ENCODE measurements around the gene AP3B1. TPM values are rescaled to one million over a fixed set of nuclear protein-coding genes. Genes with fewer than 3 reads are reported as not detected.

Gene AP3B1
- total RNA-seq, 2 experiments from 2014 or later: 32.5 to 39.5 TPM

DNA sequence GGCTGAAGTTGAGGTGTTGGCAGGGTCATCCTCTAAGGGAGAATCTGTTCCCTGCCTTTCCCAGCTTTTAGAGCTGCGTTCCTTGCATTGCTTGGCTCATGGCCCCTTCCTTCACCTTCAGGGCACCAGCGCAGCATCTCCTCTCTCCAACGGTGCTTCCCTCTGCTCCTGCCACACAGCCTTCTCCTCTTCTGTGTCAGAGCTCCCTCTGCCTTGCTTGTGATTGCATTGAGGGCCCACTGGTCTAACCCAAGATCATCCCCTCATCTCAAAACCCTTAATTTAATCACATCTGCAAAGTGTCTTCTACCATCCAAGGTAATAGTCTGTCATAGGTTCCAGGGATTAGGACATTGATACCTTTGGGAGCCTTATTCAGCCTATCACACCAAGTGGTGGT, 312.7 kb downstream of the AP3B1 start:
- CTCF ChIA-PET (ENCODE audit: unreplicated experiment): no interaction called here
- Histone ChIP-seq H3K4me1 (ENCODE audit: insufficient read depth, low read length, poor library complexity, severe bottlenecking) (no peaks in the 10 kb centered on the region), H3K27ac (ENCODE audit: low read depth, low read length, poor library complexity, severe bottlenecking) (no peak overlapping the region), H3K4me2 (ENCODE audit: low read length) (no peak overlapping the region), H4K20me1 (ENCODE audit: insufficient read depth, low read length) (no peaks in the 10 kb centered on the region), H3K79me2 (ENCODE audit: insufficient read depth, low read depth, low read length) (no peaks in the 10 kb centered on the region), H2AFZ (ENCODE audit: low read length) (no peak overlapping the region), H3K36me3 (ENCODE audit: insufficient read depth, low read length) (no peaks in the 10 kb centered on the region), H3K4me3 (ENCODE audit: low read depth, low read length, poor library complexity, severe bottlenecking) (no peak overlapping the region), H3K9me3 (ENCODE audit: low read length) (no peaks in the 10 kb centered on the region), H3K9me2 (ENCODE audit: insufficient read depth, low read length) (no peaks in the 10 kb centered on the region)
- intact Hi-C loops (cut with micrococcal nuclease; ENCODE audit: unreplicated experiment): no loop called here
- BruUV-seq (replicated peaks): no TSS peak
- DNase-seq (ENCODE audit: low spot score): no peak
- POLR2A ChIA-PET: no interaction called here
- TF ChIP-seq EZH2phosphoT487 (IDR thresholded peaks at IDR 0.05; ENCODE audit: borderline replicate concordance, low read depth, low read length): no peak
- TF ChIP-seq, protein P1, sequence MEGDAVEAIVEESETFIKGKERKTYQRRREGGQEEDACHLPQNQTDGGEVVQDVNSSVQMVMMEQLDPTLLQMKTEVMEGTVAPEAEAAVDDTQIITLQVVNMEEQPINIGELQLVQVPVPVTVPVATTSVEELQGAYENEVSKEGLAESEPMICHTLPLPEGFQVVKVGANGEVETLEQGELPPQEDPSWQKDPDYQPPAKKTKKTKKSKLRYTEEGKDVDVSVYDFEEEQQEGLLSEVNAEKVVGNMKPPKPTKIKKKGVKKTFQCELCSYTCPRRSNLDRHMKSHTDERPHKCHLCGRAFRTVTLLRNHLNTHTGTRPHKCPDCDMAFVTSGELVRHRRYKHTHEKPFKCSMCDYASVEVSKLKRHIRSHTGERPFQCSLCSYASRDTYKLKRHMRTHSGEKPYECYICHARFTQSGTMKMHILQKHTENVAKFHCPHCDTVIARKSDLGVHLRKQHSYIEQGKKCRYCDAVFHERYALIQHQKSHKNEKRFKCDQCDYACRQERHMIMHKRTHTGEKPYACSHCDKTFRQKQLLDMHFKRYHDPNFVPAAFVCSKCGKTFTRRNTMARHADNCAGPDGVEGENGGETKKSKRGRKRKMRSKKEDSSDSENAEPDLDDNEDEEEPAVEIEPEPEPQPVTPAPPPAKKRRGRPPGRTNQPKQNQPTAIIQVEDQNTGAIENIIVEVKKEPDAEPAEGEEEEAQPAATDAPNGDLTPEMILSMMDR (conservative IDR thresholded peaks at IDR 0.05; ENCODE audit: low read length): no peak

DNA sequence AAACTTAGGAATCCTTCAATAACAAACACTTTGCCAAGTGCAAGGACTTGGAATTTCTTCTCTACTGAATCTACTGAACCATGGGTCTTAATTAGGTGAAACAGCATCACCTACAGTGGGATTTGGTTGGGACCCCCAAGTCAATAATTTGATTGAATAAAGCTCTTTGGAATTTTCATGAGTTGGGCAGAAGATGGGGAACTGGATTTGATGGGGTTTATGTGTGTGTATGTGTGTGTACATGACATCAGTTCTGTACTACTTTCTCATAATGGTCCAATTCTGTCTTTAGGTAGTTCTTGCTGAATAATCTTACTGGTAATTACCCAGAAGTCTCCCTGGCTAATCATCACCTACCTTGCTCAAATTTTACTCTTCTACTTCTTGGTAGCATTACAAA, 319.9 kb downstream of the AP3B1 start:
- Histone ChIP-seq H3K9me3 (ENCODE audit: low read length) (no peaks in the 10 kb centered on the region), H2AFZ (ENCODE audit: low read length) (no peak overlapping the region), H4K20me1 (ENCODE audit: insufficient read depth, low read length) (no peaks in the 10 kb centered on the region), H3K79me2 (ENCODE audit: insufficient read depth, low read depth, low read length) (no peaks in the 10 kb centered on the region), H3K4me3 (ENCODE audit: low read depth, low read length, poor library complexity, severe bottlenecking) (no peak overlapping the region), H3K4me2 (ENCODE audit: low read length) (no peak overlapping the region), H3K36me3 (ENCODE audit: insufficient read depth, low read length) (no peaks in the 10 kb centered on the region), H3K4me1 (ENCODE audit: insufficient read depth, low read length, poor library complexity, severe bottlenecking) (no peaks in the 10 kb centered on the region), H3K9me2 (ENCODE audit: insufficient read depth, low read length) (no peaks in the 10 kb centered on the region), H3K27ac (ENCODE audit: low read depth, low read length, poor library complexity, severe bottlenecking) (no peak overlapping the region)
- no peak for DNase-seq (ENCODE audit: low spot score)
- BruUV-seq (replicated peaks): no TSS peak
- ChIA-PET CTCF (ENCODE audit: unreplicated experiment) (no interaction called here), POLR2A (no interaction called here)
- no peak for TF ChIP-seq EZH2phosphoT487 (IDR thresholded peaks at IDR 0.05; ENCODE audit: borderline replicate concordance, low read depth, low read length)
- intact Hi-C loops (cut with micrococcal nuclease; ENCODE audit: unreplicated experiment): no loop called here

DNA sequence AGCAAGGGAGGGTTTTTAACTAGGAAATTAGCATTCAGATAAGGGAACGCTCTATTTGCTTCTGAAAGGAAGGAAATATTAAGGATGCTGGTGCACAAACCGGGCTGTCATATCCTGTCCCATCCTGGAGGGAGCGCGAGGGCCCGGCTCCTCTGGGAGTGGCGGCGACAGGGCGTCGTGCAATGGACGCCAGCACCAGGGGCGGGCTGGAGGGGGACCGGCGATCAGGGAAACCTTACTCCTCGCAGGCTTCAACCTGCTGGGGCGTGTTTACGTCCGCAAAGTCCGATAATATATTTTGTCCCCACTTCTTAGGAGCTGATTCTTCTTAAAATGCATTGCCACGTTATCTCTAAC, 321.3 kb downstream of the AP3B1 start:
- H3K9me2 ChIP-seq (ENCODE audit: insufficient read depth, low read length): no peaks in the 10 kb centered on the region
- no peaks in the 10 kb centered on the region for H3K9me3 ChIP-seq (ENCODE audit: low read length)
- no peak overlapping the region for H3K27ac ChIP-seq (ENCODE audit: low read depth, low read length, poor library complexity, severe bottlenecking)
- no peak for TF ChIP-seq EZH2phosphoT487 (IDR thresholded peaks at IDR 0.05; ENCODE audit: borderline replicate concordance, low read depth, low read length)
- TF ChIP-seq, protein P1 (conservative IDR thresholded peaks at IDR 0.05; ENCODE audit: low read length): no peak
- no peak overlapping the region for H2AFZ ChIP-seq (ENCODE audit: low read length)
- H3K4me1 ChIP-seq (ENCODE audit: insufficient read depth, low read length, poor library complexity, severe bottlenecking): no peaks in the 10 kb centered on the region
- DNase-seq (ENCODE audit: low spot score): no peak
- H3K36me3 ChIP-seq (ENCODE audit: insufficient read depth, low read length): no peaks in the 10 kb centered on the region
- no peaks in the 10 kb centered on the region for H4K20me1 ChIP-seq (ENCODE audit: insufficient read depth, low read length)
- CTCF ChIA-PET (ENCODE audit: unreplicated experiment): no interaction called here
- POLR2A ChIA-PET: no interaction called here
- no TSS peak for BruUV-seq (replicated peaks)
- no peaks in the 10 kb centered on the region for H3K79me2 ChIP-seq (ENCODE audit: insufficient read depth, low read depth, low read length)
- H3K4me3 ChIP-seq (ENCODE audit: low read depth, low read length, poor library complexity, severe bottlenecking): no peak overlapping the region
- intact Hi-C loops (cut with micrococcal nuclease; ENCODE audit: unreplicated experiment): no loop called here
- H3K4me2 ChIP-seq (ENCODE audit: low read length): no peak overlapping the region; the same call in 1 of the 2 replicates

All from OCI-LY7 (cell line).